RCC 7860 (cell line): ENCODE data around the gene NEK9.

ENCODE experiments used
- DNase-seq: peaks from one replicate; pipeline ENCODE4 v3.0.0-alpha.2; 2015; ENCODE audit warnings: low spot score
- FAIRE-seq: peaks from 2 replicates; lab custom pipeline; 2012; peaks lifted over from hg19 to GRCh38; lab: Jason Lieb, UNC

The NEK9 gene

DNA sequence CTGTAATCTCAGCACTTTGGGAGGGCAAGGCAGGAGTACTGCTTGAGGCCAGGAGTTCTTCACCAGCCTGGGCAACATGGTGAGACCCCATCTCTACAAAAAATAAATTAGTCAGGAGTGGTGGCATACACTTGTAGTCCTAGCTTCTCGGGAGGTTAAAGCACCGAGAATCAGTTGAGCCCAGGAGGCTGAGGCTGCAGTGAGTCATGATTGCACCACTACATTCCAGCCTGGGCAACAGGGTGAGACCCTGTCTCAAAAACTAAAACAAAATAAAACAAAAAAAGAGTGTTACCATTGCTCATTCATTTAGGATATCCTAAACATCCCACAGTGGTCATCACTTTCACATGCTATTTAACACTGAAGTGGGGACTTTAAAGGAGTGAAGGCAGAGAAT lies 7.8 kb downstream of the NEK9 start:
- FAIRE-seq (no peak), DNase-seq (no peak)

DNA sequence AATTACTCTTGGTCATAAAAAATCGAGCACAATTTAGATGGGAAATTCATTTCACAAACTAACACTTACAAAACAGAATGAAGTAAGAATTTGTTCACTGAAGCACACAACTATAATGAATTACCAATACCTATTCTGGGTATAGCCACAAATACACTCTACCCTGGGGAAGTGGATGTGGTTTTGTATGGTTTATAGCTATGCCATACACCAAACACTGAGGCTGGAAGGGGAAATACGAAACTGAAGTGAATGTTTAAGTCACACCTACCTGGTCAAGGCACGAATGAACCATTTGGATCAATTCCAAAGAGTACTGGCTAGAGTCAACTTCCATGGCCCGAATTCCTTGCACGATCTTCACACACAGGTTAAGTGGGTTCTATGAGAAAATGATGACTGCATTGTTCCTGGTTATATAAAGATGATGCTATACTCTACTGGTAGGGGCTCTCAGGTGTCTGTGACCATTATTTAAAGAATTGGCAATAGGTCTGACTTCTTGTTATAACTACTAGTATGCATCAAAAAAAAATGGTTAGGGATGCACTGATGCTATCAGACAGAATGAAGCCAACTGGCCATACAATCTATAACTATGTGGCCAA lies 12.8 kb downstream of the NEK9 start:
- no peak for DNase-seq
- no peak for FAIRE-seq

DNA sequence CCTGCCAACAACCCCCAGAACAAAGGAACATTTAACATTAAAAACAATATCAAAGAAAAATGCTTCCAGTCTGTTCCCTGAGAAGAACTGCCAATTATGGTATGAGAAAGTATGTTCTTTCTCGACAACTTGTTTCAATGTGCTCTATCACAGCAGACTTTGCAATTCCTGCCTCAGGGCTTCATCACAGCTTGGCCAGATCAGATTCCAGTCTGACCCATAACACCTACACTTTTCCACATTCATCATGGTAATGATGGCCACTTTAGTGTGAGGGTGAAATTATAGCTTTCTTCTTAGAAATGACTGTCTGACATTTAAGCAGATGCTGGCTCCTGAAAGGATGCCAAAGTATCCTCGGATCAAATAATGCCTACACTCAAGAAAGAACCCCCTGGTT lies 17.0 kb downstream of the NEK9 start:
- no peak for FAIRE-seq
- no peak for DNase-seq

DNA sequence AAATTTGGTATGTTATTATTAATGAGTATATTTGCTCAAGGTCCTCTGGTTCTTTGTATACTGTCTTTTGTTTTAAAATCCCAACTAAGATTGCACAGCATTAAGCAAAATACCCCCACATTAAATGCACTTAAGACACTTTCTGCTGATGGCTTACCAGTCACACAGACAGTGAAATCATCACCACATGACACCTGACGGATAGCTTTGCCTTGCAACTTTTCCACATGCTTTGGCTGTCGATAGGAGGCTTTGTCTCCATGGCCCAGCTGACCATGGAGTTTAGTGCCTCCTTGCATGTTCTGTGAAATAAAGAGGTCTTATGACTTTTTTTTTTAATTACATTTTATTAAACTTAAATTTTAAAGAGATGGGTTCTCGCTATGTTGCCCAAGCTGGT lies 19.7 kb downstream of the NEK9 start:
- no peak for FAIRE-seq
- no peak for DNase-seq

DNA sequence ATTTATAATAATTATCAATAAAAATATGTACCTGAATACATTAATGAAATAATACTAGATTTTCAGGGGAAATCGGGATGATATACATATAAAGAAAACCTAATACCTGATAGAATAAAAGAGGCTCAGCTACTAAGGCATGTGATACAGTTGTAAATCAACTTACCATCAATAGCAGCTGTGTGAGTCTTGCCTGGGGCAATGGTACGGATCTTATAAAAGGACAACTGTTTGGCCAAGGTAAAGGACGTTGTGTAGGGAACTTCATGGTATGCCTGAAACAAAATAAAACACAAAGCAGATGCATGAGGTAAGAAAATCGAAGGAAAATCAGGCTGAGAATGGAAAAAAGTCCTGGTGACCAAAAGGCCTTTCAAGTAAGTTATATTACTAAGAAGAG lies 25.4 kb downstream of the NEK9 start:
- no peak for DNase-seq
- FAIRE-seq = no peak

DNA sequence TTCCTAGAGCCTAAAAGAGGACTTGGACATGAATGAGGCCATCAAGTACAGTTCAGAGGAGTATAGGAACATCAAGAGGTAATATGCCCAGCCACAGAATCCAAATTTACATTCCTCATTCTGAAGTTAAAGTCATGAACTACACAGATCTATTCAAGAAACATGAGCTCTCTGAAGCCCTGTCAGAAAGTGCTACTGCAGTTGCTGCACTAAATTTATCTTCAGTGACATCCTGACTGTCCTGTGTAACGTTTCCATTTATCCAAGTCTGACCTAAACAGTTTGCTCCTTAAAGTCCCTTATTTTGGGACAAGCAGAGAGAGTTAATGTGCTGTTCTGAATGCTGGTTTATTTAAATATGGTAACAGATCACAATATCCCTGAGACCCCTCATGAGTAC lies 28.2 kb downstream of the NEK9 start:
- FAIRE-seq (no peak), DNase-seq (no peak)

DNA sequence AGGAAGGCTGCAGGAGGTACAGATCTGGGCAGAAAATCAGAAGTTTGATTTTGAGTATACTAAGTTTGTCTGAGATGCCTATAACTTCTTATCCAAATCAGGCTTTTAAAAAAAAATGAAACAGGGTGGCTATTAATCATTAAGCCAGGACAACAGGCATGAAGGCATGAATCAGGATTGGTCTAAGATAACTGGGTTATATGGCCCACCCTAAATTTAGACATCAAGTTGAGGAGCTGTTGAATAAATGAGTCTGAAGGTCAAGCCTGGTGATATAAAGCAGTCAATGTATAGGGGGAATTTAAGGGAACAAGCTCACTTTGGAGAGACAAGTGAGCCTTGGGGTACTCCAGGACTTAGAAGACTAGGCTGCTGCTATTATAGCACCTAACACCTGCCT lies 28.6 kb downstream of the NEK9 start:
- DNase-seq (no peak), FAIRE-seq (no peak)

DNA sequence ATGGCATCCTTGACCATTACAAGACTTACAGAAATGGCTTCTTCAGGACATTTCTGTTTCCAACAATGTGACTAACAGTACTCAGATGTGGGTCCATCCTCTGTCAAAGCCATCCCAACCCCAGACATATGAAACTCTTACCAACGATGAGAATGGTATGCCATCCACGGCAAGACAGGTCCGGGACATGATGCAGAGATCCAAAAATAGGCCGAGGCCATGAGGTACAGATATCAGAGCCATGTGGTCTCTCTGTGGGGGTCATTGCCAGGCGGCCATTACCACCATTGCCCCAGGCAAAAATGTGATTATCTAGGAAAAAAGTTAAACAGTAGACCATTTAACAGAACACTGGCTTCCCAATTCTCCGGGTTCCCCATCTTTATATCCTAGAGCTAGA lies 29.9 kb downstream of the NEK9 start:
- DNase-seq (no peak), FAIRE-seq (no peak)

DNA sequence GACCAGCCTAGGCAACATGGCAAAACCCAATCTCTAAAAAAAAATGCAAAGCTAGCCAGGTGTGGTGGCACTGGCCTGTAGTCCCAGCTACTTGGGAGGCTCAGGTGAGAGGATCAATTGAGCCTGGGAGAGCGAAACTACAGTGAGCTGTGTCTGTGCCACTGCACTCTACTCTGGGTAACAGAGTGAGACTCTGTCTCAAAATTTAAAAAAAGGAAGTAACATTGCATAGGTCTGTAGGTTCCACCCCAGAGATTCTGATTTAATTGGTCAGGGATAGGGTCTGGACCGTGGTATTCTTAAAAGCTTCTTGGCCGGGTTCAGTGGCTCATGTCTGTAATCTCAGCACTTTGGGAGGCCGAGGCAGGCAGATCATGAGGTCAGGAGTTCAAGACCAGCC lies 31.2 kb downstream of the NEK9 start:
- FAIRE-seq (no peak), DNase-seq (no peak)

DNA sequence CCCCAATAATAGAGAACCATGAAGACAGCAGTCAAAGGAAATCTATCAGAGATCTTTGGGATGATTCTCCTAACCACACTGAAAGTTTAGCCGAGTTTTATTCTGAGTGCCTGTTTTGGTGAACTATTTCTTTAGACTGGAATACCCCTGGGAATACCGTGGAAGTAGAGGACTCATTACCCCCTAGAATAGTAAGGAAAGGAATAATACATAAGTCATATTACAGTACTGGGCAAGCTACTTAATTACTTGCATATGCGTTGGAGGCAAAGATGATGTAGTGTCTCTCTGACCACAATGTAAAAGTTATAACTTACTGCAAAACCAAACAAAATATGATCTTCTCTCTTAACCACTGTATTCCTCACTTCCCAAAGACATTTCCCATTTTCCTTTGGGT lies 32.0 kb downstream of the NEK9 start:
- DNase-seq (no peak), FAIRE-seq (no peak)

DNA sequence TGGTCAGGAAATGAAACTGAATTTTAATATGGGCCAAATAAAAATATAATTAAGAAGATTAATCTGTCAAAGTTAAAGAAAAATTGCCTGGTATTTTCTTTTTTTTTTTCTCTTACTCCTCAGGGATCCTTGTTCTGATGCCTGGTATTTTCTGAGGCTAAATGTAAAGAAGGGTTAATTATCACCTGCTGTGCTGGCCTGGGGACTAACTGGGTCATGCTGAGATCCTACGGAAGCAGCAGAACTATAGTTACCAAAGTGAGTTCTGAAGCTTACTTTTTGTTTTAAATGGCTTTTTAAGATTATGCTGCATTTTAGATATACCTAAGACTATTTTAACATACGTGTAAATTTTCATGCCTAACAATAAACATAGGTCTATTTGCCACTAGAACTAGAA lies 34.1 kb downstream of the NEK9 start:
- FAIRE-seq = no peak
- DNase-seq = no peak

DNA sequence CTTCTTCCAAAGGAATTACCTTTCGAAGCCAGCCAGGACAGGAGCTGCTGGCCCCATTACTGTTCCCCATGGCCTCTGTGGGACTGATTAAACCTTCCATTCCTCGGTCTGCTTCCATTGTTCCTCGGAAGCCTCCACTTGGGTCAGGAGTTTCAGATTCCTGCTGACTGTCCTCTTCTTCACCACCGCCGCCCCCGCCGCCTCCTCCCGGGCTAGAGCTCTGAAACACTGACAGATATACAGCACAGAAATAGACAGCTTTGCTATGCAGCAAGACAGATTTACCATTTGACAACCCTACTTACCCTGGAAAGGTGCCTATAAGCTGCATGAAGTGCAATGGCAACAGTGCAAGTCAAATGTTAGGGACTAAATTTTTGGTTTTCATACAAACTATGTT lies 35.6 kb downstream of the NEK9 start:
- no peak for FAIRE-seq
- no peak for DNase-seq

DNA sequence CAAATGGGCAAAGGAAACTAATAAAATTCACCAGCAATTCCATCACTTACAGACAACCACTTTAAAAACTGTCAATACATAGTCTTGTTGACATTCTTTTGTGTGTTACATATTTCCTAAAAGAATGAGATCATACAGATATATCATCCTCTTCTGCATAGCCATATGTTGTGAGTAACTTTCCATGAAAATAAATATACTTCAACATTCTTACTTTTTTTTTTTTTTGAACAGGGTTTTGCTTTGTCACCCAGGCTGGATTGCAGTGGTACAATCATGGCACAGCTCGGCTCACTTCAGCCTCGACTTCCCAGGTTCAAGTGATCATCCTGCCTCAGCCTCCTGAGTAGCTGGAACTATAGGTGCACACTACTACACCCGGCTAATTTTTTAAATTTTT lies 36.5 kb downstream of the NEK9 start:
- FAIRE-seq (no peak), DNase-seq (no peak)

DNA sequence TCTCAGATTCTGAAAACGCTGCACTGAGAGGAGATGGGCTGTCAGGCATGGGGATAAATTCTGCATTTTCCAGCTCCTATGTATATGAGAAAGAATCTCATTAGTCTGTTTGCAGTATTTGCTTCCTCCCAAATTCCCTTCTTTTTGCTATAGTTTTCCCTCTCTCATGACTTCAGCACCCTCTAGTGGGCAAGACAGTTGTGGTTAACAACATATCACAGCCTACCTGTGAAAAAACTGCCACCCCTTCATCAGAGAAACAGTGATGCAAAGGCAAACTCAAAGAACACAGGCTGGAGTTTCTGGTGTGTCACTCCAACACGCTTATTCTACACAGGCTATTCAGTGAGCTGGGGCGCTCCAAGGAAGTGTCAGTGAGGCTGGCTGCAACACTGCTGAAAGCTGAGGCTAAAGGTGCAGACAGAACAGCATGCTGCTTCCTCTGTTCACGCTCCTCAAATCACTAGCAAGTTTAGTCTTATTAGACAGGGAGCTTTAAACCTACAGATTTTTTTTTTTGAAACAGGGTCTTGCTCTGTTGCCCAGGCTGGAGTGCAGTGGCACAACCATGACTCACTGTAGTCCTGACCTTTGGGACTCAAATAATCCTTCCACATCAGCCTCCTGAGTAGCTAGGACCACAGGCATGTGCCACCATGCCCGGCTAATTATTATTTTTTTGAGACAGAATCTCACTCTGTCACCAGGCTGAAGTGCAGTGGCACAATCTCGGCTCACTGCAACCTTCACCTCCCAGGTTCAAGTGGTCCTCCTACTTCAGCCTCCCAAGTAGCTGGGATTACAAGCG lies 38.1 kb downstream of the NEK9 start:
- DNase-seq (peak; percentile 6), FAIRE-seq (no peak)

DNA sequence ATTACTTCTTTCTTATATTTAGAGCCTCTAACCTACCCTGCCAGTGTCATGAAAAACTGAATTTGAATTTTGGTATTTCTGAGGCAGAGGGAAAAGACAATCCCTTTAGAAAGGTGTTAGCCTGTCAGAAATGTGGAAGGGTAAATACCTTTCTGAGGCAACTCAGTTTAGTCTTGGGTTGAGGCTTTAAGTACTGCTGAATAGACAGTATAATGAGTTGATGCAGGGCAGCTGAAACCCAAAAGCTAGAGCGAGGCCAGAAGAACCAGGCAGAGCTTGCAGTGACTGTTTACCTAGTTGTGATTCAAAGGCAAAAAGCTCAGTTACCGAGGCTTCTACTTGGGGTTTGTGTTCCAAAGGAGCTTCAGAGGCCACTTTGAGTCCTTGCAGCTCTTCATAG lies 38.7 kb downstream of the NEK9 start:
- FAIRE-seq (no peak), DNase-seq (no peak)

DNA sequence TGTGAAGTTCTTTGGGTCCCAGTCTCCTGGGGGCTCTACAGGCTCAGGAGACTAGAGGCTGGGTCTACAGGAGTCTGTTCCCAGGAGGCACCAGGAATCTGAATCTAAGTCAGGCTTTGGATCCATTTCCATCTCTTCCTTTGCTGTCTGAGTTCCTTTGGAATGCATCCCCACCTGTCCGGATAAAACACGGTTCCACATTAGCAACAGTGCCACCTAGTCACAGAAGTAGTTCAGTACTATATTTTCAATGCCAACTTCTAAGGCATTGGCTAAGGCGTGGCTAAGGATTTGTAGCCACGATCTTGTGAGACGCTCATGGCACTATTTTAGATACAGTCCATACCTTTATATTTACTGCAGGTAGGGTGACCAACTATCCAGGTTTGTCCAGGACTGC lies 42.3 kb downstream of the NEK9 start:
- FAIRE-seq (no peak), DNase-seq (no peak)

DNA sequence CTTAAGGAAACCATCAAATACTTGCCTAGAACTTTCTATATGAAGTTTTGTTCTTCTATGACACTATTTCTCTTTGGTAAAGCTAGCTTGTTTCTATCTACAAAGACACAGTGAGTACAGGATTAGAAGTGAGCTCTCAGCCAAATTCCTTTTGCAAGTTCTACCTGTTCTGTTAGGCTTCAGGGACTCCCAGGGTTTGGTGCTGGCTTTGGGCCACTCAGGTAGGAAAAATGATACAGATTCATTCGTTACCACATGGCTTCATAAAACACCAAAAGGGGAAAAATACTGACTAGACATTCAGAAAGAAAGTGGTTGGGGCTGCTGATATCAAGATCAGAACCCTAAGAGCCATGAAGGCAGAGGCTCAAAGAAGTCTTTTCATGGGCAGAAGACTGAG lies 43.6 kb downstream of the NEK9 start:
- DNase-seq = no peak
- FAIRE-seq = no peak

DNA sequence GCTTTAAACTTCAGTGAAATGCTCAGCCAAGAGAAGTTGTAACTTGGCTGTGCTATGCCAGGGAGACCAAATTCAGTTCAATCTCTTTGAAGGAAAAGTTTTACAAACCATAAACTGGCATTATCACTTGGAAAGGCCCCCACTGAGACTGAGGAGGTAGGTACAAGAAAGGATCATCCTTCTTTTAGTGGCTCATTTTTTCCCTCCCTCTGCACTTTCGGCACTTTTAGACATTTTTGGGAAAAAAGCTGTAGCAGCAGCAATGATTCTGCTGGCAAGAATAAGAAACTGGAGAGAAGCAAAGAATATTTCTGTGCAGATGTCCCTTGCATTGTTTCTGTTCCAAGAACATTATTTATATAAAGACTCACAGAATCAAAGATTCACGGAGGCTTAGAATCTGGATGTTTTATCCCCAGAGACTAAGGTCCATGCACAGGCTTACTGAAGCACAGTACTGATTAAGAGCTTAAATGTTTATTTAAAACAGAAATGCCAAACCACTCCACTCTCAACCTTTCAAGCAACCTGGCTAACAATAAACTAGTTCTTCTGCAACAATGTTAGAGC lies 45.1 kb downstream of the NEK9 start:
- FAIRE-seq (no peak), DNase-seq (no peak)

DNA sequence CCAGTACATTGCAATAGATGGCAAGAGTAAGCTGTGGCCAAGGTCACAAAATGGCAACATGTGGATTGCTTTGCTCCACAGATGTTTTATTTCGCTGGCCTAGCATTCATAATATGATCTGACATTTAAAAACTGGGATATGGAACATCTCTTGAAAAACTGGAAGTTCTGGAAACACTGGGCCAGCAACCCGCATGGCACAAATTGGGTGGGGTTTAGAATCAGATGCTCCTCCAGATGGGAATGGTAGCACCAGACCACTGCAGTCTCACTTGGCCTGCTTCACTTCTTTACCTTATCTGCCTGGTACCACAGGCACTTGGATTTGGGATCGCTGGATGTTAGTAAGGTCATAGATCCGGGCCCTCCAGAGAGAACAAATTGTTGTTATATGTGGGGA lies 47.3 kb downstream of the NEK9 start:
- DNase-seq (no peak), FAIRE-seq (no peak)

DNA sequence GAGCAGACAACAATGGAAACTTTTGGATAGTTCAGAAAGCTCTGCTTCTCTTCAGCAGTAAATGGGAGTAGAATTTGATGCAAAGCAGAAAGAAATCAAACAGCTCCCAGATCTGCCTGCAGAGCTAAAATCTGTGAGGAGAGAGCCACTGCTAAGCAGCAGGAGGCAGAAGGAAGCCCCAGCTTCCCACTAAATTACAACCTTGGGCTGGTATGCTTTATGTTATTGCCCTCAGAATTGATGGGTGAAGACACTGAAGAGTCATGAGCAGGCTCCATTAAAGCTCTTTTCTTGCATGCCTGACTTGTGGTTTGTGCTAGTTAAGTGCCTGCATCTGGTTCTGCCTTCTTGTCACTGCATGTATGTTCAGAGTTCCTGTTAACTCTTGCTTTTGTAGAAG lies 49.1 kb downstream of the NEK9 start:
- no peak for DNase-seq
- FAIRE-seq = no peak

DNA sequence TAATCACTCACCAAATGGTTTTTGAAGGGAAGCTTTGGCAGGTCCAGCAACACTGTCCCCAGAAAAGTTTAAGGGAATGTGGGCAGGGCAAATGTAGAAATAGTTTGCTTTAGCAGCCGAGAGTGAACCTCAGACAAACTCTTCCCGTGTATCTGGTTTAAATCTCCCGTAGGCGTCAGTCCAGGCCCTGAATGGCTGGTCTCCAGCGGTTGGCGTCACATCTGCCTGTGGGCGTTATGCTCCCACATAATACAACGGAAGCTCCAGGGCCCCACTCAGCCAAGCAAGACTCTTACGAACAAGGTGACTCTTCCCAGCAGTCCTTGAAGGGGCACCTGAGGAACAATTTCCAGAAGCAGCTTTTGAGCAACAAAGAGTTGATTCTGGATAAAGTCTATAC lies 56.5 kb downstream of the NEK9 start:
- no peak for FAIRE-seq
- DNase-seq = no peak

DNA sequence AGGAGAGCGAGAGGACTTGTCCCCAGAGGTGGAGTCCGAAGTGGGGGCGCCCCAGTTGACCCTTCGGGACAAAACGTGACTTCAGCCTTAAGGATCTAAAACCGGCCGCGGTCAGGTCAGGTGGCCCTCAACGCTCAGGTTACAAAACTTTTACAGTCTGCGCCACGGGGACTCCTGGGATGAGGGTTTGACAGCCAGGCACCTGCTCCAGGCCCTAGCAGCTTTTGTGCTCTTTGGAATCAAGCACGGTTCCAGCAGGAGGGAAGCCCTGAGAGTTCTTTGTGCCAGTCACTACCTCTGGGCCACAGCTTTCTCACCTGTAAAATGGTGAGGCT lies 57.1 kb downstream of the NEK9 start:
- no peak for DNase-seq
- FAIRE-seq = no peak
